Suppressor macrophage treated with lipopolysaccharide for 1 hour (primary cell): ENCODE results near the gene PCLAF.

Source experiments
- DNase-seq, 3 donors: peaks; one replicate each; pipeline ENCODE4 v3.0.0-alpha.2; 2020 to 2022

Gene PCLAF

DNA sequence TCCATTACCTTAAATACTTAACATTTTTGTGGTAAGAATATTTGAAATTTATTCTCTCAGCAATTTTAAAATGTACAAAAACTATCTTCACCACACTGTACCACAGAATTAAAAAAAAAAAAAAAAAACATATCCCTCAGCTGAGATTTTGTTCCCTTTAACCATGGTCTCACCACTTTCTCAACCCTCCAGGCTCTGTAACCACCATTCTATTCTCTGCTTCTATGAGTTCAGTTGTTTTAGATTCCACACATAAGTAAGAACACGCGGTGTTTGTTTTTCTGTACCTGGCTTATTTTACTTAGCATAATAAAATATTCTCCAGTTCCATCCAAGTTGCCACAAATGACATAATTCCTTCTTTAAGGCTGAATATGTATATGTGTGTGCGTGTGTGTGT, 66.8 kb downstream of the PCLAF start:
- DNase-seq, result no peak
